DLD1 (cell line): ENCODE data around the gene ARL15.

ENCODE experiments used
- in situ Hi-C: cut with HindIII; loops from 2 replicates; pipeline ENCODE4 v1.10.0; 2017; ENCODE audit warnings: low sequenced_read_pairs

Gene ARL15

GRCh38 chr5:54315736-54316528 is 5.6 kb upstream of the ARL15 start:
- in situ Hi-C loops, result no loop called here

- in situ Hi-C loops, result no loop called here
Observed at GRCh38 chr5:54313311-54314270, 3.2 kb upstream of the ARL15 start.

GRCh38 chr5:54312499-54312898 is 2.1 kb upstream of the ARL15 start:
- in situ Hi-C loops, result no loop called here

- in situ Hi-C loops, result no loop called here
Observed at GRCh38 chr5:54311176-54311677, 854 bp upstream of the ARL15 start.

GRCh38 chr5:54309691-54310432 is 511 bp downstream of the ARL15 start:
- in situ Hi-C loops, result no loop called here

- in situ Hi-C loops, result no loop called here
Observed at GRCh38 chr5:54309276-54309675, 1.1 kb downstream of the ARL15 start.

GRCh38 chr5:54307583-54307982 is 2.8 kb downstream of the ARL15 start:
- in situ Hi-C loops, result no loop called here

GRCh38 chr5:54306893-54307292 is 3.5 kb downstream of the ARL15 start:
- in situ Hi-C loops, result no loop called here

GRCh38 chr5:54305737-54306136 is 4.6 kb downstream of the ARL15 start:
- in situ Hi-C loops, result no loop called here

- in situ Hi-C loops, result no loop called here
Observed at GRCh38 chr5:54304040-54304439, 6.3 kb downstream of the ARL15 start.

GRCh38 chr5:54302267-54302687 is 8.1 kb downstream of the ARL15 start:
- in situ Hi-C loops, result no loop called here

GRCh38 chr5:54301849-54302248 is 8.5 kb downstream of the ARL15 start:
- in situ Hi-C loops, result no loop called here

GRCh38 chr5:54301220-54301619 is 9.2 kb downstream of the ARL15 start:
- in situ Hi-C loops, result no loop called here

GRCh38 chr5:54298947-54299346 is 11.4 kb downstream of the ARL15 start:
- in situ Hi-C loops, result no loop called here

GRCh38 chr5:54296386-54296785 is 14.0 kb downstream of the ARL15 start:
- in situ Hi-C loops, result no loop called here

GRCh38 chr5:54295651-54296276 is 14.6 kb downstream of the ARL15 start:
- in situ Hi-C loops, result no loop called here

GRCh38 chr5:54294097-54294667 is 16.2 kb downstream of the ARL15 start:
- in situ Hi-C loops, result no loop called here

- in situ Hi-C loops, result no loop called here
Observed at GRCh38 chr5:54292866-54293265, 17.5 kb downstream of the ARL15 start.

GRCh38 chr5:54291498-54291897 is 18.9 kb downstream of the ARL15 start:
- in situ Hi-C loops, result no loop called here

GRCh38 chr5:54289769-54290168 is 20.6 kb downstream of the ARL15 start:
- in situ Hi-C loops, result no loop called here
